KMS-11 (cell line): ENCODE results near the gene TSC22D2.

Experiments
- H2AFZ ChIP-seq: fragments of 200-600 bp; sonication (generic); 2 replicates; pipeline ENCODE4 v1.6.1; 2016; ENCODE audit warnings: antibody characterized with exemption, mixed run types, low read depth
- H3K27ac ChIP-seq: fragments of 200-600 bp; sonication (generic); 2 replicates; pipeline ENCODE4 v1.6.1; 2016; ENCODE audit warnings: mild to moderate bottlenecking, mixed run types
- H3K27me3 ChIP-seq: fragments of 200-600 bp; sonication (generic); 2 replicates; pipeline ENCODE4 v1.6.1; 2017; ENCODE audit warnings: mild to moderate bottlenecking, low read depth, mixed run types, moderate library complexity; ENCODE audit not compliant: insufficient read depth
- H3K36me3 ChIP-seq: fragments of 200-600 bp; sonication (generic); 2 replicates; pipeline ENCODE4 v1.6.1; 2017; ENCODE audit warnings: mild to moderate bottlenecking, mixed run types; ENCODE audit not compliant: insufficient read depth
- H3K4me1 ChIP-seq: fragments of 200-600 bp; sonication (generic); 2 replicates; pipeline ENCODE4 v1.6.1; 2016; ENCODE audit warnings: mild to moderate bottlenecking, low read depth, mixed run types; ENCODE audit not compliant: poor library complexity, severe bottlenecking
- H3K4me2 ChIP-seq: fragments of 200-600 bp; sonication (generic); 2 replicates; pipeline ENCODE4 v1.7.0; 2016; ENCODE audit warnings: mild to moderate bottlenecking, mixed run types
- H3K4me3 ChIP-seq: fragments of 200-600 bp; sonication (generic); IDR thresholded peaks from 2 replicates; pipeline ENCODE4 v1.6.1; 2017; ENCODE audit warnings: low read depth, low read length, mixed read lengths; ENCODE audit not compliant: insufficient read depth
- H3K79me2 ChIP-seq: fragments of 200-600 bp; sonication (generic); 2 replicates; pipeline ENCODE4 v1.6.1; 2016; ENCODE audit warnings: low read depth, mixed run types; ENCODE audit not compliant: insufficient read depth
- H3K9ac ChIP-seq: fragments of 200-600 bp; sonication (generic); 2 replicates; pipeline ENCODE4 v1.6.1; 2016; ENCODE audit warnings: mild to moderate bottlenecking, mixed run types
- H4K20me1 ChIP-seq: fragments of 200-600 bp; sonication (generic); 2 replicates; pipeline ENCODE4 v1.6.1; 2016; ENCODE audit warnings: mild to moderate bottlenecking, mixed run types; ENCODE audit not compliant: insufficient read depth
- TF ChIP-seq, protein P1 (sequence below): fragments of 200-600 bp; sonication (generic); conservative IDR thresholded peaks from 2 replicates; pipeline ENCODE4 v1.6.1; 2017; ENCODE audit warnings: low read depth, mild to moderate bottlenecking, antibody characterized with exemption, low read length, moderate library complexity, mixed read lengths

Gene TSC22D2

DNA sequence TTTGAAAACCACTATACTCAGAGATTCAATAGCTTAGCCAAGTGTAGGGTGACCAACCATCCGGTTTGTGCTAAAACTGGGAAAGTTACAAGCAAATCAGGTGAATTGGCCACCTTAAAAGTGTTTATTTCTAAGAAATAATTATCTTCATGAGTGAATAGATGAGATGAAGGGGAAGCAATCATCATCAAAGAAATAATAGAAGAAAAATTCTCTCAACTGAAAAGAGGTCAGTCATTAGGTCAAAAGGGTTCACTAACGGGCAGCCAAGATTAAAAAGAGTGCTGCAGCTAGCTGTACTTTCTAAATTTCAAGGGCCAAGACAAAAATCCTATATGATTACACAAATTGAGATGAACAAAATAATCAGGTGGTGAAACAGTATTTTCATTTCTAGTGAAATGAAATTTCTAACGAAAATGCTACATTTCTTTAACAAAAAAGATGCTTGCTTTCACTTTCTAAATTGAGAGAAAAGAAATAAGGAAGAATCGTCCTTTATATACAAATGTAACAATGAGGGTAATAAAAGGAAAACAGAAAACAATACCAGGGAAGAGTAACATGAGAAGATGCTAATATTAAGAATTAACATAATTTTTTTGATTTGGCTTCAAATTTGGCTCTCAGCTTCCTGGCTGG, 34.7 kb upstream of the TSC22D2 start:
- Histone ChIP-seq H3K36me3 (no peaks in the 10 kb centered on the region), H3K4me3 (no peak overlapping the region), H3K4me1 (no peaks in the 10 kb centered on the region), H3K4me2 (no peak overlapping the region), H3K27ac (no peak overlapping the region), H2AFZ (no peak overlapping the region), H3K79me2 (no peaks in the 10 kb centered on the region), H4K20me1 (no peaks in the 10 kb centered on the region), H3K27me3 (no peaks in the 10 kb centered on the region), H3K9ac (no peak overlapping the region)
- TF ChIP-seq, protein P1, sequence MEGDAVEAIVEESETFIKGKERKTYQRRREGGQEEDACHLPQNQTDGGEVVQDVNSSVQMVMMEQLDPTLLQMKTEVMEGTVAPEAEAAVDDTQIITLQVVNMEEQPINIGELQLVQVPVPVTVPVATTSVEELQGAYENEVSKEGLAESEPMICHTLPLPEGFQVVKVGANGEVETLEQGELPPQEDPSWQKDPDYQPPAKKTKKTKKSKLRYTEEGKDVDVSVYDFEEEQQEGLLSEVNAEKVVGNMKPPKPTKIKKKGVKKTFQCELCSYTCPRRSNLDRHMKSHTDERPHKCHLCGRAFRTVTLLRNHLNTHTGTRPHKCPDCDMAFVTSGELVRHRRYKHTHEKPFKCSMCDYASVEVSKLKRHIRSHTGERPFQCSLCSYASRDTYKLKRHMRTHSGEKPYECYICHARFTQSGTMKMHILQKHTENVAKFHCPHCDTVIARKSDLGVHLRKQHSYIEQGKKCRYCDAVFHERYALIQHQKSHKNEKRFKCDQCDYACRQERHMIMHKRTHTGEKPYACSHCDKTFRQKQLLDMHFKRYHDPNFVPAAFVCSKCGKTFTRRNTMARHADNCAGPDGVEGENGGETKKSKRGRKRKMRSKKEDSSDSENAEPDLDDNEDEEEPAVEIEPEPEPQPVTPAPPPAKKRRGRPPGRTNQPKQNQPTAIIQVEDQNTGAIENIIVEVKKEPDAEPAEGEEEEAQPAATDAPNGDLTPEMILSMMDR = no peak

DNA sequence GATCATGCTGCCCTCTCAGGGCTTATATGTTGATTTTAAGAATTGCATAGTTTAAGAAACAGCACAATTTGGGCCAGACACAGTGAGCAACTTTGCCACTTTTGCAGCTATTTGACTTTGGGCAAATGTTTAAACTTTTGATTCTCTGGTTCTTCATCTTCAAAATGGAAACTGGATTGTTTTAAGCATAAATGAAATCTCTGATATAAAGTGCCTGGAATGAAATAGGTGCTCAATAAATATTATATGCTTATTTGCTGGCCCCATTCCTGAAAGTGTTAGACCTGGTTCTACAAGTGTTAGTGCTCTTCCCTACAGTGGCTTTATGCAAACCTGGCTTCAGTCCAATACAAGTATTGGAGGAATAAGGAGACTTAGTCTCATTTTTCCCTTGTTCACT, 33.1 kb upstream of the TSC22D2 start:
- no peaks in the 10 kb centered on the region for H4K20me1 ChIP-seq
- H3K27ac ChIP-seq = no peak overlapping the region
- H3K4me3 ChIP-seq = no peak overlapping the region
- TF ChIP-seq, protein P1 = no peak
- H3K79me2 ChIP-seq = no peaks in the 10 kb centered on the region
- no peaks in the 10 kb centered on the region for H3K27me3 ChIP-seq
- H3K36me3 ChIP-seq = no peaks in the 10 kb centered on the region
- H3K4me1 ChIP-seq = no peaks in the 10 kb centered on the region
- H3K9ac ChIP-seq = no peak overlapping the region
- no peak overlapping the region for H3K4me2 ChIP-seq
- no peak overlapping the region for H2AFZ ChIP-seq

DNA sequence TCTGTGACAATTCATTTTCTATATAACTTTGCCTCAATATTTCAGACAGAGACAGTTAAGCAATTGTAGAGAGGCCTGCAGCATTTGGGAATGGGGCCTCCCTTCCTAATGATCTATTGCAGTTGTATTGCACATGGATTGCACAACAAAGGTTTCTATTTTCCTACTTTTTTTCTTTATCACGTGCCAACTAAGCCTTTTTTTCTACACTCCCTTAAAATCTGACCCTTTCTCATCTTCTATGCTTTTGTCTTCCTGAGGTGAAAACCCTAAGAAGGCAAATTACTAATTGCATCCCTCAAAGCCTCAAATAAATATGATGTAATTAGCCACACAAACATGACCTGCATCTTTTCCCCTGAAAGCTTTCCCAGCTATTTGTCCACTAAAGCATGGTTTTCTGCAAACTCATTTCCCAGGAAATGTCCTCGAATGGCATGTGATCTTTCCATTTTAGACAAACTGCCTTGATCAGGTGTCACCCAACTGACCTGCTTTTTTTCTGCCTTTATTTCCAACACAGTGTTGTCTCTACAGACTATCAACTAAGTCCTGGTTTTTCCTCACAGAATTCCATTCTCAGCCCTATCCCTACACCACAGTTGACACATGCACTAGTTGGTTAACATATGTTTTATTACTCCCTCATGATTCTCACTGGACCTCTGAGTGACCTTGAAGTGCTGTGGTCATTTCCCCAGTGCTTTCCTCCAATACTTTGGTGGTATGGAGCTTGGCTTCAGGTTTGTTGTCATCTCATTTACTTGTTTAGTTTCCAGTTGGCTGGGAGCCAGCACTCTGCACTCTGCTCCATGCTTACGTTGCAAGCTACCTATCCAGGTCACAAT, 31.9 kb upstream of the TSC22D2 start:
- Histone ChIP-seq H3K36me3 (no peaks in the 10 kb centered on the region), H4K20me1 (no peaks in the 10 kb centered on the region), H2AFZ (no peak overlapping the region), H3K27ac (no peak overlapping the region), H3K4me1 (no peaks in the 10 kb centered on the region), H3K27me3 (no peaks in the 10 kb centered on the region), H3K79me2 (no peaks in the 10 kb centered on the region), H3K9ac (no peak overlapping the region), H3K4me3 (no peak overlapping the region), H3K4me2 (no peak overlapping the region)
- TF ChIP-seq, protein P1 = no peak

DNA sequence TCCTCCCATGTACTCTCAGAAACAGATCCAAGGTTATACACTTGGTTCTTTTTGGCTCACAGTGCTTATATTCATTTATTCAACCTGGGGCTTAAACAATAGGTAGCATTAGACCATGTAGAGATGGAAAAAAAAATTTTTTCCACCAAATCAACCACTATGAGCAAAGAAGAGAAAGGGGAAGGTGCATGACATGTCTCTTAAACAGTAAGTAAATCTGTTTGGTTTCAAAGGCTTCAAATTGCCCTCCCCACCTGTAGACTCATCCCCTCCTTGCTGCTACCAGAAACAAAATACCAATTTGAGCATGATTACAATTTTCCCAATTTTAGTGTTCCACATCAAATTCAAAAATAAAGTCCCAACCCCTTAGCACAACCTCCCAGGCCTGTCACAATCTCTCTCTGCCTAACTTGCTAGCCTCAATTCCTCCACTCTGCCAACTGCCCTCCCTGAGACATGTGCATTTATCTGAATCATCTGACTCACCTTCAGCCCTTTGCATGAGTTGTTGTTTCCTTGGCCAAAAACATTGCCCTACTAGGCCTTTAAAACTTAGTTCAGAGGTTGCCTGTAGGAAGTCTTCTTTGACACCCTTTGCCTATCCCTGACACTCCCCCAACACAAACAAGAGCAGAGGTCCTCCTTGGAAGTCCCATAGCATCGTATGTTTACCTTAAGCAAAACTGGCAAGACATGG, 30.3 kb upstream of the TSC22D2 start:
- H4K20me1 ChIP-seq = no peaks in the 10 kb centered on the region
- no peaks in the 10 kb centered on the region for H3K27me3 ChIP-seq
- no peaks in the 10 kb centered on the region for H3K79me2 ChIP-seq
- H3K4me1 ChIP-seq = peaks cover 7% of the 10 kb centered on the region
- H3K36me3 ChIP-seq = no peaks in the 10 kb centered on the region
- no peak overlapping the region for H3K27ac ChIP-seq
- H3K4me3 ChIP-seq = no peak overlapping the region
- no peak overlapping the region for H3K4me2 ChIP-seq
- no peak overlapping the region for H3K9ac ChIP-seq
- no peak overlapping the region for H2AFZ ChIP-seq
- TF ChIP-seq, protein P1 = no peak
